Activated CD4-positive, CD25-positive, alpha-beta regulatory T cell treated with anti-CD3 and anti-CD28 coated beads, Interleukin-2, amount 50 U/mL, for 72 hours (primary cell): Measurements from ENCODE around the gene ATP8A2.
A peak's percentile ranks its signal among the peaks of the same experiment; 100 is the strongest.

Experiments used
- DNase-seq: peaks from one replicate; pipeline ENCODE4 v3.0.0; 2021

The ATP8A2 gene

DNA sequence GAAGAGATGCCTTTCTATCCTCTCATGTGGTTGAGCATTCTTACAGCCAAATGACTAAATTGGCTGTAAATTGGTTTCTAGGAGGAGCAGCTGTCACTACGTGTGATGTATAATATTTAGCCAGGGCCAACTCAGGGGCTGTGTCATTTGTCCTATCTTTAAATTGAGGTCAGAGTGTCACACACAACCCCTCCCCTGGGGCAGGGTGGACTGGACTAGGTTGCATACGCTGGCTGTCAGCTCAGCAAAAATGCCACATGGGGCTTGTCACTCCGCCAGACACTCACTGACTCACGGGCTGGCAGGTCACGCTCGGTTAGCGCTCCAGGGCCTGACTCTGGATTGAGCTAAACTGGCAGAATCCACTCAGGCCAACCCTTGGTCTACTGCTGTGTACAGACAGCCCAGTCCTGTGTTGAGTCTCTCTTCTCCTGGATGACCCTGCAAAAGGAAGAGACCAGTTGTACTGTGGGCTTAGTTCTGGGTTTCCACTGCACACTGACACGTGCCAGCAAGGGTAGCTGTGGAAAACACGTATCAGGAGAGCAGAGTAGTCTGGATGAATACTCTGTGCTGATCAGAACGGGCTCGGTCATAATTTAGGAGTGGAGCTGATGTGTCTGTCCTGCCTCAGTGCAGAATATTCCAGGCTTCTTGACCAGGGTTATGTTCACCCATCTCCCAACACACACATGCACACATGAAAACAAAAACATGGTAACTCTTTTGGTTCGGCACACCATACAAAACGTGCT, 650.9 kb downstream of the ATP8A2 start:
- DNase-seq = no peak

DNA sequence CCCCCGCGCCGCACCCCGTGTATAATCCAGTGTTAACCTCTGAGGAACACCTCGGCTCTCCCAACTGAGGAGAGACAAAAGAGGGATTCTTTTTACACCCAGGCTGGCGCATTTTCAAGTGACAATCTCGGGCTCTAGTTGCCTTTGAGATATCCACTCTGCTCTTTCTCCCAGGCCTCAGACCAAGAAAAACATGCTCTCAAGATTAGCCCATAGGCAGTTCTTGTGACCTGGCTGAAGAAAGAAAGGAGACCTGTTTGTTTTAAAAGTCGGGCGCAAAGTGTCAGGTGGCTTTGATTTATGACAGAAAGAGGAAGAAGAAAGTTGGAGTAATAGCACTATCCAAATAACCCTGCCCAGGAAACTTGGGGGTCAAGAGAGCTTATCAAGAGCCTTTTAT, 652.8 kb downstream of the ATP8A2 start:
- DNase-seq = no peak

DNA sequence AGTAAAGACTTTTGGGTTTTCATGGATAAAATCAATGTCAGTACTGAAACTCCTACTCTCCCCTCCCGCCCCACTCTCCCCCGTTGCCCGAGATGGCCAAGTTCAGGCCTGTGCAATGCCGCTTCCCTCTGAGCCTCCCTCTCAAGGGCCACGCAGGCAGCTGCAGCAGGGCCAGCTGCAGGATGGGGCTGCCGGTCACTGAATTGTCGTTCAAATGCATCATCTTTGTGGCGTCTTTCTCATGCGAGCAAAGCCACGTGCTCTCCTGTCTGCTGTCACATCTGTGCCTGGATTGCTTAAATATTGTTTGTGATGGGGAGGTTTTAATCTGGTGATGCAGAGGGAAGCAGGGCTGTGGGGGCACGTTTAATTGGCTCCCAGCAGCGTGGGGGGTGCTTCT, 653.4 kb downstream of the ATP8A2 start:
- DNase-seq = no peak

- no peak for DNase-seq
Measured at GRCh38 chr13:26025771-26026170, 654.0 kb downstream of the ATP8A2 start.

DNA sequence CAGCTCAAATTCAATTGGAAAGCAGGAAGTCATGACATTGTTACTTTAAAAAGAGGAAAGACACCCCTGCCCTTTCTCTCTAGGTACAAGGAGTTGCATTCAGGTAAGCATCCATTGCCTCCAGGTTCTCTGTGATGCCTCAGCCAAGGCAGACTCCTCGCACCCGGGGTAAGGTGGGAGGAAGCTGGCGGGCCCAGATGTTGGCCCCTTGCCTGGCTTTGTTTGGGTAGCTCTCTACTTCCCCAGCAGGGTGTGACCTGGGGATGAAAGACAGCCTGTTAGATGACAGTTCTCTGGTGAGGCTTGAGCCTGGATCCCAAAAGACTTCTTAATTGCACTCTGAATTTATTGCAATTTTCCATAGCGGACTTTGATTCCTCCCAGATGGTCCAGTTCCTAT, 654.4 kb downstream of the ATP8A2 start:
- DNase-seq = no peak

DNA sequence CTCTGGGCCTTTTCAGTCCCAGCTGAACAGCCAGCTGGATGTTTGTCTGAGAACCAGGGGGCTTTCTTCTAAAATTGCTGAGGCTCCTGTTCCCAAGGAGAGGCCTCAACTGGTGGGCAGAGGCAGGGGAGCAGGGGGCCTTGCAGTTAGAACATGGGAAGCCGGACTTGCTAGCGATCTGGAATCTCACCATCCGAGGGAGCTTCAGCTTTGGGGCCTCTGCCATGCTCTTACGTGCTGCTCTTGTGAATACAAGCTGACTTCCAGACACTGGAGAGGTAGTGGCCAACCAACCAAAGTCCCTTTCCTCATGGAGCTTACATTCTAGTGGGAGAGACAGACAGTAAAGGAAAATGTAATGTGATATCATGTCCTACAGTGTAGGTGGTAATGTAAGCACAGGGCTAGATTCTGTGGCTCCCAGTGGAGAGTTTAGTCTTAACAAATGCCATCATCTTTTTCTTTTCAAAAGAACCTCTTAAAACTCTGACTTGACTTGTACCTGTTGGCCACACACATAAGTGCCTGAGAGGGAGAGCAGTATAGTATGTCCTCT, 657.9 kb downstream of the ATP8A2 start:
- DNase-seq = no peak

DNA sequence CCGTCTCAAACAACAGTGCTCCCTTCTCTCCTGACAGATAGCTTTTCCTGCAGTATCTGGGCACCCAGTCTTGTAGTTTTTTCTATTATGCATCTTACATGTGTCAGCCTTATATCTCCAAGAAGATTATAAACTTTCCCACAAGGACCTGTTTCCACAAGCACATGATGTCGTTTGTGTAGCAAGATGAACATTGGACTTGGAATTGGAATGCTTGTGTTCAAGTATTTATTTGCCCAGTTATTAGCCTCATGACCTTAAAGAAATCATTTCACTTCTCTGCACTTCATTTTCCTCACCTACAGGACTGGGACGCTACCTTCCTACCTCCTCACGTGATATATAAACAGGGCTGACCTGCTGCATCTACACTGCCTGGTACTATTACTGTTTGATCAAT, 658.6 kb downstream of the ATP8A2 start:
- DNase-seq = no peak

GRCh38 chr13:26034018-26034417, 662.2 kb downstream of the ATP8A2 start:
- no peak for DNase-seq

DNA sequence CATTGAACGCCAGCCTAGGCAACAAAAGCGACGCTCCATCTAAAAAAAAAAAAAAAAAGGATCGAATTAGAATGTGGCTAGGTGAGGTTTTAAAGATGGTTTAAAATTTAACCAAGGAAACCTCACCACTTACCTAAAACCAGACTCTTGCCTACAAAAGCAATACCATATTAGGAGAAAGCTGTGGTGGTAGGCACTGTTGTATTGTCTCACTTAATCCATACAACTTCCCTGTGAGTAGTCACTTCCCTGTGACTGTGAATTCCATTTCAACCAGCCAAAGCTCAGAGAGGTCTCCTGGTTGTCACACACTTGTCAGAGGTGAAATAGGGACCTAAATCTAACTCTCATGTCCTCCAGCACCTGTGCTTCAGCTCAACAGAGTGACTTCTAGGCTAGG, 664.6 kb downstream of the ATP8A2 start:
- DNase-seq = no peak

GRCh38 chr13:26037302-26037701, 665.5 kb downstream of the ATP8A2 start:
- DNase-seq = no peak

DNA sequence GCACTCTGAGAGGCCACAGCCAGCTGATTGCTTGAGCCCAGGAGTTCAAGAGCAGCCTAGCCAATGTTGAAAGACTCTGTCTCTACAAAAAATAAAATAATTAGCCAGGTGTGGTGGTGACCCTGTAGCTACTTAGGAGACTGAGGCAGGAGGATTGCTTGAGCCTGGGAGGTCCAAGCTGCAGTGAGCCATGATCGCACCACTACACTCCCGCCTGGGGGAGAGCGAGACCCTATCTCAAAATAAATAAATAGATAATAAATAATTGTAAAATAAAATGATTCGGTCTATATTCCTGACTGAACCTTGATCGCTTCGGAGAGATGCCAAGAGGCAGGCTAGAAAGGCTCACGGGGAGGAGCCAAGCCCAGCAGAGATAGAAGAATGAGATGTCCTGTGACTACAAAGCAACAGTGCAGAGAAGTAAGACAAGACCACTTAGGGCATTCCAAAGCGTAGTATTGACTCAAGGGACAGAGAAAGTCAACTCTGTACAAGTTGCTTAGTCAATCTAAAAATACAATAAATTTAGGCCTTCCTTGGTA, 667.2 kb downstream of the ATP8A2 start:
- no peak for DNase-seq

DNA sequence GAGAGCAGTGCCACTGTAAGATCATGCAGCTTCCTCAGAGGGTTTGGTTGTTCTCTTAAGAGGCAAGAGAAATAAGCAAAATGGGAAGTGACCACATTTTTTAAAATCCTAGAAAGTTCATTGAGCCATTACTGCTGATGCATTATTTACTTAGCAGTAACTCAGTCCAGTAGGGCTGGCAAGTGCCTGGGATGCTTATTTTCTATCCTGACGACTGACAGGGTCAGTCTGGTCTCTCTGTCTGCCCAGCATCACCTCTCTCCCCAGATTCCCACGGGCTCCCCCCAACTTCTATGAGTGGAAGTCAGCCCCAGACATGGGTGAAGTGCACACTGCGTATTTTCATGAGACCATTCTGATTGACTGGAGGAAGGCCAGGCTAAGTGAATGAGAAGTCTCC, 669.7 kb downstream of the ATP8A2 start:
- DNase-seq = no peak

- DNase-seq = no peak
Measured at GRCh38 chr13:26042785-26043184, 671.0 kb downstream of the ATP8A2 start.

GRCh38 chr13:26045142-26045541, 673.4 kb downstream of the ATP8A2 start:
- DNase-seq = no peak

- no peak for DNase-seq
Measured at GRCh38 chr13:26046639-26047038, 674.9 kb downstream of the ATP8A2 start.

DNA sequence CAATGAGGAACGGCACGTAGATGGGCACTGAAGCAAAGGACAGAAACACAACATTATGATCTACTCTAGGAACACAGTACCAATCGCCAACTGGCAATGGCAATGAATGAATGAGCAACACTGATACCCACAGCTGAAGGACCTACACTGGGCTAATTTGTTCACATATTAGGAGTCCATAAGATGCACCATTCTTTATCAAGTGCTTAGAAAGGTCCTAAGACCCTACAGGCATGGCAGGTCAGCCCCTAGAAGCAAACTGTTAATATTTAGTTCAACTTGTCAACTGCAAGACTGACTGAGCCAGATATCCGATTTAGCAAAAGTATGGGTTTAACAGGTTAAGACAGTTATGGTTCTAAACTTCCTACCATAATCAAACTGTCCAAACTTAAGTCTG, 675.3 kb downstream of the ATP8A2 start:
- DNase-seq = no peak

GRCh38 chr13:26048741-26049140, 677.0 kb downstream of the ATP8A2 start:
- DNase-seq = no peak

- DNase-seq = peak; percentile 33
Measured at GRCh38 chr13:26050568-26051230, 678.9 kb downstream of the ATP8A2 start.

- no peak for DNase-seq
Measured at GRCh38 chr13:26051231-26051656, 679.5 kb downstream of the ATP8A2 start.

- DNase-seq = peak; percentile 35
Measured at GRCh38 chr13:26051657-26052311, 680.0 kb downstream of the ATP8A2 start, which contains the start of gene SHISA2. Gene SHISA2, minus strand, starts transcription at chr13:26052016. Its CDS starts 1,041 bp downstream, at chr13:26050975.

- no peak for DNase-seq
Measured at GRCh38 chr13:26052337-26052736, 680.6 kb downstream of the ATP8A2 start.

DNA sequence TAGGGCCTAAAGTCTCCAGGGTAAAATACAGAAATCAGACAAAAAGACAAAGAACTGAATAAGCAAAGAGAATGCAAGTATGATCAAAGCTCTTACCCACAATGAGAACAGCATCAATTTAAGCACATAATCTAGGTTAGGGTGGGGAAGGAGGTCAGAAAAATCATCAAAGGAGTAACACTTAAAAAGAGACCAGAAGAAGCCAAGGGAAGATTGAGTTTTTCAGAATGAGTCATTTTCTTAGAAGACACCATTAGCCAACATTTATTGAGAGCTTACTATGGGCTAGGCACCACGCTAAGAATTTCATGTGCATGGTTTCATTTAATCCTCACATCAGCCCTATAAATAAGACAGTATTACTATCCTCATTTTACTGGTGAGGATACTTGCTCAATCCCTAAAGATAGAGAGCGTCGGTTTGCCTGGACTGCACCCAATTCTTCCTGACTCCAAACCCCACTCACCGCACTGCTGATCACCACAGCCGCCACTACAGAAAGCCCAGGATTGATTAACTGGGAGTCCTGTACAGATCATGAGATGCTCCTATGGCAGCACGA, 681.7 kb downstream of the ATP8A2 start:
- no peak for DNase-seq

DNA sequence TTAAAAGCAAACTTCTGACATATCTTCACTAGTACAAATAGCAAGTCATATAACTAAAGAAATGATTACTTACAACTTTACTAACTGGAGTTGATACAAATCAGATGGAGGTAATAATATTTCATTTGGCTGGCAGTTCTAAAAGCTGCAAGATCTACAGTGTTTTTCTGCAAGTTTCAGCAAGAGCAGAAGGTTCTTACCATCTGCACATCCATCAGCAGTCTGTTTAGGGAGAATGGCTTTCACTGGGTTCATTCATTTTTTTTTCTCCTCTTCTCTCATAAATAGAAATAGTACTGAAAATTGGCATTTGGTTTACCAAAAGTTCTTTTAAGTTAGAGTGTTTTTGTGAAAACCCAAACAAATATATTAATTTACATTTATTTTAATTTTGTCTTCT, 683.1 kb downstream of the ATP8A2 start:
- no peak for DNase-seq
